NCI-H1105 treated with DMSO at 0.1 percent for 48 hours (cell line): Measurements from ENCODE around the gene OSBPL1A.

Experiments used
- DNase-seq: peaks from one replicate; lab custom pipeline; 2025; lab: John Stamatoyannopoulos, UW

The OSBPL1A gene

DNA sequence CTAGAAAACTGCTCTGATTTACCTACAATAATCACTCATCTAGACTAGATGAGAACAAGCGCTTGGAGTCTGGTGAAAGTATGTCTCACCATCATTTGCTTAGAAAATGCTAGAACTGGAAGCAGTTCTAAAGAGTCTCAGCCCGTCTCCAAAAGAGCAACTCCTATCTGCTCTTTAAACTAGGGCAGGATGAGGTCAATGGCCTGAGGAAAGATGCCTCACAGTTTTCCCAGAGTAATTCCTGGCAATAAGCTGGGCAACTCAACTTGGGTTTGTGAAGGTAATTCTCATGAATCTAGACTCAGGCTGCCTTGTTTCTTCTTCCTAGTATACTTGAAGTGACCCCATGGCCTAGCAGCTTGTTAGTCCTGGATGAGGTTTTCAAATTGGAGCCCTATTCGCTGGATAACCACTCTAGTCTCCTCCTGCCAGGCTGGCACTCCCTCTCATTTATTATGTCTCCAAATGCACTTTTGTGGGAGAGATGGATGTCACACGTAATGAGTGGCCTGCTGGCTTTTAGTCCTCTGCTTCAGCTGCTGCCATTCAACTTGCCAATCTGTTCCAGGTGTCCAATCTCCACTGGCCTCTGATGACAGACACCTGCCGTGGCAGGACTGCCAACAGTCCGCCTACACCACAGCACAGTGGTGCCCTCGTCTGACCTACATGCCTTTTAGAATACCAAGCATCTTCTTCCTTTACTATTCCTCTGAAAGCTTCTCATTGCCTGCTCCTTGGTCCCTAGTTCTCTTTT is 177.9 kb downstream of the OSBPL1A start:
- DNase-seq = peak; percentile 19

DNA sequence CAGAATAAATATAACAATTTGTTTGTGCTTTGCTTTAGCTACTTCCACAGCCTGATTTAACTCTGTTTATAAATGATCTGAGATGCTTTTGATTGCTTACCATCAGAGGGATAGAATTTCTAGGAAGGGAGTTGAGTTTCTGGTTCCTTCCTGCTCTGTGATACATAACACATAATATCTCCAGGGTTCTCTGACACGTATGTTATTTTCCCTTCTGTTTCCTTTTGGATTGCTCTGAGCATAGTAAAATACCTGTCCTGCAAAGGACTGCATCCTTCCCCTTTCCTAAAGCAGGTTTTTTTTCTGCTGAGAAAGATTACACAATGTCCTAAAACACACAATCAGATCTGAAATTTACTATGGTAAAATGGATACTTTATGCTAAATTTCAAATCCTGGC is 182.7 kb downstream of the OSBPL1A start:
- no peak for DNase-seq

DNA sequence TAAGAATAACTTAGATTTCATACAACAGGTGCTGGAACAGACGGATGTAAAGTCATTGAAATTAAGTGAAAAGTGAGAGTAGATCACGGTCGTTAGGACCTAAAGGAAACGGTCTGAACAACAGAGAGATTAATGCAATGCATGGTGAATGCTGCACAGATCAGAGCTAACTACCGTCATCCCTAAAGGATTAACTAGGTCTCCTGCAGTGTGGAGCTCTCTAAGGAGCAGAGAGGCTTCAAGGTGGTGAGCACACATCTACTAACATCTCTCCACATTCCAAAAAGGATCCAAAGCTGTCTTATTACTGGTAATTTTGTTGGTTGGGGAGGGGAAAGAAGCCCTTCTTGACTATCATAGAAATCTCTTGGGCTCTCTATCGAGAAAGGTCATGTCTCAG is 183.5 kb downstream of the OSBPL1A start:
- no peak for DNase-seq

DNA sequence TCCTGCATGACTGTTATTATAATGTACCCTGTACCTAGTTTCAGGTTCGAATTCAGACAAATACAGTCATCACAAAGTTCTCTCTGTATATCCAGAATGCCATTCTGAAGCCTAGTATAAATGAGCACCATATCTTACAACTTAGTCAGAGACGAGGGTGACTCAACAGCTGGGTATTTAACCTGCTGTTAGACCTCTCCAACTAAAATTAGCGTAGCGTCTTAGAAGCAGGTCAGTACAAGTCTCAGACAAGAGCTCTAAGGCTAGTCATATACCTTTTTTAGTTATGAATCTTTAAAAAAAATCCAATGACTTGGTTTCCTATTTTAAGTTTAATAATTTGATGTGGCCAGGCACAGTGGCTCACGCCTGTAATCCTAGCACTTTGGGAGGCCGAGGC is 184.7 kb downstream of the OSBPL1A start:
- no peak for DNase-seq

DNA sequence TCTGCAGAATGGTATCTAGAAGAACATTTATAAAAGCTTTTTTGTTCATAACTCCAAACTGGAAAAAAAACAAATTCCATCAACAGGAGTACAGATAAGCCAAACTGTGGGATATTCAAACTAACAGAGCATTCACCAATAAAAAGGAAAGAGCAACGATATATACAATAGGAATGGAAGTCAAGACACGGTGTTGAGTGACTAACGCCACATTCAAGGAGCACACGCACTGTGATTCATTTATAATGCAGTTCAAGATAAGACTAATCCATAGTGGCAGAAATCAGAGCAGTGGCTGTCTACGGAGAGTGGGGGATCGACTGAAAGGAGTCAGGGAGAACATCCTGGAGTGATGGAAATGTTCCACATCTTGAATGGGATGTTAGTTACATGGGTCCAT is 188.1 kb downstream of the OSBPL1A start:
- DNase-seq = no peak

DNA sequence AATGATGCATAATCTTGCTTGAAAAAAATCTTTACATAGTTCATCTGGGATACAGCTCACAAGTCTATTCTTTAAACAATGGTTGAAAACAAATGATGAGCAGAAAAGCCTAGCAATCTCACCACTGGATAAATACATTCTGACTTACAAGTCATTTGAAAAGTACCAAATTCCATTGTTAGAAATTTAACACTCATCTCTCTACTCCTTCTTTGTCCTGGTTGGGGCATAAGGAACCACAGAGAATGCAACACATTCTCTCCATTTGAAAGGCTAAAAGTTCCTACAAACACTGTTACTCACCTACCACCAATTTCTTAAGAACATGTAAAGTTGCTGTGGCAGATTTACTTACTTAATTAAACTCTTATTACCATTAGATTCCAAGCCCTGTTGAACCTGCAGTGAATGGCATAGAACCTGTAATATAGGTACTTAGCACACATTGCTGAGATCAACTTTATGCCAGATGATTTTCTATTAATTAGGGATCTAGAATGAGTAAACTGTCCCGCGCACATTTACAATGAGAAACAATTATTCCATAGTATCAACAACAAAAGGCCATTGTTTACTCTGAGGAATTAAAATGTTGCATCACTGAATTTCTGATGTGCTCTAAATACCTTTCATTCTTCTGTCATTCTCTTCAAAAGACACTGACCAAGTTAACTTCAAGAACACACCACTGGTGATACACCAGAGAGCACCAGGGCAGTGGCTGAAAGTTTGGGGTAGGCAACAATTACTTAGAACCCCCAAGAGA is 189.2 kb downstream of the OSBPL1A start:
- no peak for DNase-seq

DNA sequence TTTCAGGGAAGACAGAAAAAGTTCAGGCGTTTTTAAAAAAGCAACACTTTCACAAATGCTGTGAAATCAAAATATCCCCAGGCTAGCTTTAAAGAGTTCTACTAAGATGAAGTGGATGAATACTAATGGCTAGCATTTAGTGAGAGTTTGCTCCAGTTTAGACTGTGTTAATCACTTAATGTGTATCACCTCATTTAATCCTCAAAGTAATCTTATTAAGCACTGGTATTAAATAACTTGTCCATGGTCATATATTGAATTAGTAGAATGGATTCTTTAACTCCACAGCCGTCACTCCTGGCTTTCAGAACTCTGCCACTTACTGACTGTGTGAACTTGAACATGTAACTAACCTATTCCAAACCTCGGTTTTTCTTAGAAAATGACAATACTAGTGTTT is 192.7 kb downstream of the OSBPL1A start:
- no peak for DNase-seq

DNA sequence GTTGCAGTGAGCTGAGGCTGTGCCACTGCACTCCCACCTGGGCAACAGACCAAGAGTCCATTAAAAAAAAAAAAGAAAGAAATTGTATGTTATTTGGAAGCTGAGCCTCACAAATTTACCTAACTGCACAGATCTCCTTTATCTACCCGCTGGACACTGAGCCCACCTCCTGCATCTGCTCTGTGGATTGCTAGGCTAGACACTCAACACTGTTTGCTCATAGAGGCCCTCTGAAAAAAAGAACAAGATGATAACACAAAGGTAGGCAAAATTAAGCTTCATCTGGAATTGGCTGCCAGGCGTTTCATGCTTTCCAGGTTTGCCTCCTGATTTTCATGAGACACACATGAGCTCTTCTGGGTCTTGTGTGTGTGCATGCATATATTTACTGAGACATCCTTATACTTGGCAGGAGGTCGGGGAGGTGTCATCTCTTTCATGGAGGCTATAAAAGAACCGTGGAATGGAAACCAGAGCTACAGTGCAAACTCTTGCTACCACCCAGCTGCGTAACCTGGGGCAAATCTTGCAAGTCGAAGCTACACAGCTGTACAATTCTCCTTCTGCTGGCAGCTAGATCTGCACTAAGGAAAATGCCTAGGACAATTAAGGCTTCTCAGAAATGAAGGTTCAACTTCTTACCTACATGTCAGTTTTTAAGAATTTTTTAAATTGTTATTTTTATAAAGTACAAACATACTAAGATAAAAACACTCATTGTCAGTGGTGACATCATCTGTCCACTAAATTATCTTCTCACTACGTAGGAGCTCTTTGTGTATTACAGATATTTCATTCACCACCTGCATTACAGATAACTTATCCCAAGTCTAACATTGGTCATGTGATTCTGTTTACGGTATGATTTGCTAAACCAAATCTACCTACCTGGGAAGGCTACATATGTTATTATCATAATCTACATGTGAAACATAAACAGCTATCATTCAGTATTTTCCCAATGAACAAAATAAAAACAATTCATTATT is 195.6 kb downstream of the OSBPL1A start:
- no peak for DNase-seq

DNA sequence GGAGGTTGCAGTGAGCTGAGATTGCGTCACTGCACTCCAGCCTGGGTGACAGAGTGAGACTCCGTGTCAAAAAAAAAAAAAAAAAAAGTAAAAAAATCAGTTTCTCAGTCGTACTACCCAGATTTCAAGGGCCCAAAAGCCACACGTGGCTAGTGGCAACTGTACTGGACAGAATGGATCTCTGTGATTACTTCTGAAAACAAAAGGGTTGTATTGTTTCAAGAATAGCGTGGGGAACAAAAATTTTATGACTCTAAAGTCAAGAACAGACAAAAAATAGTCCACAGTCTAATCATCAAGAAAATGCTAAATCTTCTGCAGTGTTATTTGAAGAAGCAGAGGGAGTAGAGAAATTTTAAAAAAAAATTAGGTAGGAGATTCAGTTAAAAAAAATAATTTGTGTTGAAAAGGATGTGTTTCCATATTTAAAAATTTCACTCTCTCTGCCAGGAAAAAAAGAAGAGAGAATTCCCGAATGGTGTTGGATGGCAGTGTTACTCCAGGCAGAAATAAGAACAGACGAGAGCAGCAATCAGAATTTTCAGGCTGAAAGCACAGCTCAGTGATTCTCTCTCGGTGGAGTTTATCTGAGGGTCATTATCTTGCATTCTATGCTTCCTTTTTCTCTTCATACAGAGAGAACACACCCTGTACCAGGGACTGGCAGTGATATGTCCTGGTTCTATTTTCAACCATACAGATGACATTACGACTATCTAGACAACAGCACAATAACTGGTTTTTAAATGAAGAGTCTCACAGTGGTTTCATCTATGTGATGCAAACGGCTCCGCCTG is 196.9 kb downstream of the OSBPL1A start:
- no peak for DNase-seq

DNA sequence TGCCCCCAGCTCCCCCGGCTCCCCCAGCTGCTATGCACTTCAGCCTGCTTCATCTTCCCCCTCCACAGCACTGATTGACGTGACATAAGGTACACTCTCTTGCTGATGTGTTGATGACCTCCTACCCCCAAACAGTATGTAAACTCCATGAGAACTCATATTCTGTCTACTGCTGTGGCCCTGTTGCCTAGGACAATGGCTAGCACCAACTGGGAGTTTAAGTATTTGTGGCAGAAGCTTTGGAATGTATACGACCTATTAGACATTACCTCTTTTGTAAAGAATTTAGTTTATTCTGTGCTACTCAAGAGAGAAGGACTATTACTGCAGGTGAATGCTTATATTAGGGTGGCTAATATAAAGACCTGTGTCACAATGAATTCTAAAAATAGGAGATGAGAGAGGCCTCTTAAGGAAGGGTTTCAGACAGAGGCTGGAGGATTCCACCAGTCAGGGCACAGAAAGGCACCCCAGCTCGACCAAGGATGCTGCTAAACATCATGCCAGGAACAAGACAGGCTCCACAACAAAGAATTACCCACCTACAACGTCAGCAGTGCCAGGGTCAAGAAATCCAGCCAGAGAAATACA is 198.2 kb downstream of the OSBPL1A start:
- DNase-seq = no peak

DNA sequence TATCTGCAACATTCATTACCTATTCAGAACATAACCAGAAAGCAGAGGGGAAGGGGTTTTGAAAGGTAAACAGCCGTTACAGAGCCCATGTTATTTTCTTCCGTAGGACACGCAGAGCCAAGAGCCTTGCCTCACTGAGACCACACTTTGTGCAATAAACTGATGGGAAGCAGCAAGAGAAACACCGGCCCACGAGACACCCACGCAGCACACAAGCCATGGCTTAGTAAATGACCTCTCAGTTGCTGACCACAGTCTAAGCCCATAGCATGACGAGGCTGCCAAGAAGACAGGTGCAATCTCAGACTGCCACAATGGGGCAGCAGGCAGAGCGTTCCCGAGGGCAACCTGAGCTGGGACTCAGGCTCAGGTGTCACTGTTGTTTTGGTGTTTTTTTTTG is 199.2 kb downstream of the OSBPL1A start:
- DNase-seq = no peak

DNA sequence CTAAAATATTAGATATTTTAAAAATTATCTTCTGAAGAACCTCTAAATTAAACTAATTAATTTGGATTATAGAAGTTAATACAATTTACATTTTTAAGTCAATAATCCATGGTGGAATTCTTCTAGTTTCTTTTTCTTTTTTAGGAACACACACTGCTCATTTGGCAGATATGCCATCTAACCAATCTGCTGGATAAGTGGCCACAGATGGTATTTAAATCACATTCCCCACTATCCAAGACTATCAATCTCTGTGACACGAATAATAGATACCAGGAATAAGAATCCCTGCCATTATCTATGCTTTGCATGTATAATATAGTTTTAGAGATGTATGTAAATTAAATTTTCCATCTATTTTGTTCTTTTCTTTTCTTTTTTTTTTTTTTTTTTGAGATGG is 200.2 kb downstream of the OSBPL1A start:
- no peak for DNase-seq

DNA sequence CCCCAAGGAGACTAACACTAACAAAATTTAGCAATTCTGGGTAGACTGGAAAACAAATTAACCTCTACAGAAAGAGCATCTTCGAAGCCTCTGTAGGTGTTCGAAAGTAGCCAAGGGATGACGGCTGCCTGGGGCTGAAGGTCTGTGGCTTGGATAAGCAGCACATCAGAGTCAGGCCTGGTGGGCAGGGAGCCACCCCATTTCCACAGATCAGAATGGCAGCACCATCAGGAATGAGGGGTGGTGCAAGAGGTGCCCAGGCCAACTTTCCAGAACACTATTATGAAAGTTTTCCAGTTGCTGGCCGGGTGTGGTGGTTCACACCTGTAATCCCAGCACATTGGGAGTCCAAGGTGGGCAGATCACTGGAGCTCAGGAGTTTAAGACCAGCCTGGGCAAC is 200.9 kb downstream of the OSBPL1A start:
- DNase-seq = no peak

DNA sequence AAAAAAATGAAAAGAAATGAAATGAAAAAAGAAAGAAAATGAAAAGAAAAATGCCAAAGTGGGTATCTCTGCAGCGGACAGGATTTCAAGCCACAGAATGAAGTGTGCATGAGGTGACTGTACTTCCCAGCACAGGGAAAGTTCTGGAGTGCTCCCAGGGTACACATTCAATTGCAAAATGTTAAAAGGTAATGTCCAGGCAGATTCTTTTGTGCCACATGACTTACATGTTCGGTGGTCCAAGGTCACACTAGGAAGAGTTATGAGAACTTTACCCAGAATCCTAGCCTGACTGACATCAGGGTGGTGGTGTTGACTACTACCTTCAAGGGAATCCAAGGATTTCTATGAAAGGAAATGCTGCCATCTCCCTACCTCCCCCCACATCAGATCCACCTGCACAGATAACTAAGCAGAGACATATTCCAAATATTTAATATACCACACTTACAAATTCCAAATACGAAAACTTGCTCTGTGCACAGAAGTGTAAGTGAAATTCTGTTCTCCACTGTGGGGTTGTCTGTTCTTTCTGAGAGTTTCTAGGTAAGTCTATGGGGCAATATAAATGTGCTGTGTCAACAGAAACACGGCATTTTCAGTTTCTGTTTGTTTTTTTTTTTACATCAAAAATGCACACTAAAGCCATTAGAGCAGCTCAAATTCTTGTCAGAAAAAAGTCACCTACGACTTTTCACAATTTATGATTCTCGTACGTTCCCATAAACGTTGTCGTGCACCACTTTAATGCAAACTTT is 202.1 kb downstream of the OSBPL1A start:
- no peak for DNase-seq

DNA sequence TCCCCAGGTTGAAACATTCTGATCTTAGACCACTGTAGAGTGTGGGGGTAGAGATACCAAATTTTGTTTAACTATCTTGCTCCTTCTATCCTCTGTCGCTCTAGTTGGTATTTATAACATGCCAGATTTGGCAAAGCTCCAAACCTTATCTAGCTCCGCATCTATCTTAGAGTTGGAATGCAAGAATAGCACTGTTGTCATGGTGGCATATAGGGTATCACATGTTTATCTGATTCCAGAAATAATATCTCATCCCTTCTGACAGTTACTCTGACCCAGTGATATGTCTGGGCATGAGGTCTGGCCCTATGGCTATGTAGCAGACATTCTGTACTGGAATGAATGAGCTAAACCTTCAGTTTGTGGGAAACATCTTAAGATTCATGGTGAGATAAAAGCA is 207.0 kb downstream of the OSBPL1A start:
- no peak for DNase-seq

DNA sequence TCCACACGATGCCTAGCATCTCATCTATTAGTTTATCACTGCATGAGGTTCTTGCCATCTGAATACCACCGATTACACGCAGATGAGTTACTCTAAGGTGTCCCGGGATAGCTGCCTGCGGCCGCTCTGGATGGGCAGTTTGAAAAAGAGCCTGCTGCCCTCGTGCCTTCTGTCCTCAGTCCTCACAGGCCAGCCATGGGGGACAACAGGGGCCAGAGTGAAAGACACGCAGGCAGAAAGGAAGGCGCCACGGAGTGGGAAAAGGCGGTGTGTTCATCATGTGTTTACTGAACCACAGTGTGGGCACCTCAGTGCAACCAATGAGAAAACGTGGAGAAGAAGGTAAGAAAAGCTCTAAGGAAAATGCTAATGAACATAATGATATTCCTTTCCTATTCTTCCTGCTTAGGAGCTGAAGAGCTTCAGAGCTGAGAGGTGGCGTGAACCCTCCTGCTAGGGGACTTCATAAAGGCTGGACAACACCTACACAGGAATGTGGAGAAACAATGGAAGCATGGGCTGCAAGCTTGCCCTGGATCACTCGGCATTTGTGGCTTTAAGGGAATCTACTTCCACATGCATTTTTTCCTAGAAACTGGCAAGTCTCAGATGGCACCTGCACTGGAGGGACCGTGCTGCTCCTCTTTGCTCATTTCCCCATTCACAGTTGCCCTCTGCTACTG is 207.8 kb downstream of the OSBPL1A start:
- DNase-seq = no peak

DNA sequence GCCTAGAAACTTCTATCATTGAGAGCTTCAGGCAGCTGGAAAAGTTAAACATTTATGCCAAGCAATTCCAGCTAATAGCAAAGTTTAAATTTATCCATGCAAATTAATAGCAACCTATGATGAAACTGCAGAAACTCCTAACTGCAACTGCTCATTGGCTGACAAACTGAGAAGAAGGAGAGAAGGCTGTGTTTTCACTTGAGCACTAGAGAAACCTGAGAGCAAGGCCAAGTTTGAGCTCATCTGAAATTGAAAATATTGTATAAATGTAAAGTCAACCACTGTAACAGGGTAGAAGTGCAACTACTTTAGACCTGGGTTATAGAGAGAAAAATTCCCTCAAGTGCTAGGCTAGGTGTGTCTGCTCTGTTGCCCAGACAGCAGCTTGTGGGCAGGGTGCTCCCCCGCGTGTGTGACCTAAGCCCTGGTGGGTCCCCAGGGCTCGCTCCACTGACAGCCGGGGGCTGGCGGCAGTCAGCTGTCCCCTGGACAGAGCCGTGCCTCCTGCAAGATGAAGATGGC is 208.6 kb downstream of the OSBPL1A start:
- DNase-seq = no peak

DNA sequence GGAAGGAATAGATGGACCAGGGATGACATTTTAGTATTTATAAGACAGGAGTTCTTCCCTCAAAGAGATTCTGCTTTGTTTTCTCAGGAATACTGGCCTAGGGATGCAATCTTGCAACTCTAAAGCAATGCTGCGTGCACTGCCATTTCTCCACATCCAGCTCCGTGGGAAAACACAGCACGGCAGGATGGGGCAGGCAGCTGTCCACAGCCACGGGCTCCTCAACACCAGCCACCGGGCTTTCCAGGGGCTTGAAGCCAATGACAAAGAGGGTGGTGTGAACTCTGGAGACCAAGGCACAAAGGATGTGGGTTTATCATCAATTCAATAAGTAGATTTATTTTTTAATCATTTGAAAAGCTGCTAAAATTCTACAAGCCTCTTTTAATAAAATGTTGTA is 209.5 kb downstream of the OSBPL1A start:
- no peak for DNase-seq

DNA sequence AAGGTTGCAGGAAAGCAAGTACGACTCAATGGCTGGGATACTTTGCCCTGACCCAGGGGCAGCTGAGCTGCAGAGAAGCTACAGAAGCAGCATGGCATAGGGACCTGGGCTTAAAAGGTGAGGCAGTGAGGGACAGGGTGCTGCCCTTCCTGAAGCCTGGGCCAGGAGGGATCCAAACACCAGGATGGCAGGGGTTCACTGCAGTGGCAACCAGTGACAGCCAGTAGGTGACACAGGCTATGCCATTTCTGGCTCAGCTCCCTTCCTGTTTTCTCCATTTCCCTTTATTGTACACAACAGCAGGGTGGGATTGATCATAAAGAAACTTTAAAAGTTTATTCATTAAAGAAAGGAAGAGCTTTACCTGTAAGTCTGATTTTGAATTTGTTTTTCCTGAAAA is 209.9 kb downstream of the OSBPL1A start:
- DNase-seq = no peak

DNA sequence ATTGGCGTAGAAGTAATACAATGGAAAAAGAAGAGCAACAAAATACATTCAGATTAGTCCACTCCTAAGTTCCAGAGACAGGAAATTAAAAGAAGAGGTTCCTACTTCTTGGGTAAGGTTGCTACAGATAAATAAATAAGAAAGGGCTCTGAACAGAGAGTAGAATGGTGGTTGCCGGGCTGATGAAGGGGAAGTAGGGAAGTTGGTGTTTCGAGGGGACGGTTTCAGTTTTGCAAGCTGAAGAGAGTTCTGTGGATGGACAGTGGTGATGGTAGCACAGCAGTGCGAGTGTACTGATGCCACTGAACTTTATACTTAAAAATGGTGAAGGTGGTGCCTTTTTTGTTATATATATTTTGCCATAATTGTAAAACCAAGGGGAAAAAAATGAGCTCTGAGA is 210.6 kb downstream of the OSBPL1A start:
- DNase-seq = no peak
